HepG2 (cell line): ENCODE measurements around the gene HSD17B2. TPM values are rescaled to one million over a fixed set of nuclear protein-coding genes. Genes with fewer than 3 reads are reported as not detected.
A peak's percentile ranks its signal among the peaks of the same experiment; 100 is the strongest.

Source experiments
- ATAC-seq: fragments of 200-7000 bp; cut with Tn5 transposase; 3 replicates; pipeline ENCODE4 v1.9.1; 2020; ENCODE audit warnings: mild to moderate bottlenecking, moderate library complexity
- BruUV-seq: library from RNA; stranded (reverse); fragments of 400-500 nt; replicated peaks from 2 replicates; lab custom pipeline; 2021; lab: Mats Ljungman, UMichigan
- CTCF ChIA-PET: fragments of 300-600 bp; formaldehyde crosslinking; extraction: SDS; loops from one replicate; lab custom pipeline; 2021; ENCODE audit warnings: low total read pairs, inconsistent platforms, low intra/inter-chr PET ratio; lab: Yijun Ruan, JAX
- POLR2A ChIA-PET: fragments of 350-600 bp; sonication (Branson Sonifier 250); formaldehyde crosslinking; loops from one replicate; lab custom pipeline; 2020; ENCODE audit warnings: antibody characterized with exemption, inconsistent platforms; lab: Yijun Ruan, JAX
- DNase-seq: peaks from one replicate; pipeline ENCODE4 v3.0.0-alpha.2; 2015; ENCODE audit warnings: low spot score
- FAIRE-seq: peaks from 3 replicates; lab custom pipeline; 2011; peaks lifted over from hg19 to GRCh38; lab: Jason Lieb, UNC
- H2AFZ ChIP-seq: one replicate; pipeline ENCODE4 v1.6.1; 2011; ENCODE audit warnings: low read length, inconsistent platforms
- H3K27ac ChIP-seq: fragments of 300-600 bp; 3 replicates; pipeline ENCODE4 v1.8.0; 2011; ENCODE audit warnings: mixed run types, mild to moderate bottlenecking, mixed read lengths, low read length, inconsistent platforms; ENCODE audit not compliant: insufficient read depth; ENCODE audit errors: extremely low read length
- H3K27me3 ChIP-seq, 2 experiments: fragments of 200-600 bp in 1 of 2; 2 replicates in 1 of 2; 3 replicates in 1 of 2; pipeline versions ENCODE4 v1.6.0 to v1.8.0; 2011; ENCODE audit warnings: low read length in 2 of 2, mild to moderate bottlenecking in 2 of 2, moderate library complexity in 2 of 2, inconsistent platforms in 1 of 2; ENCODE audit not compliant: insufficient read depth in 2 of 2, control insufficient read depth in 1 of 2
- H3K36me3 ChIP-seq, 2 experiments: fragments of 200-600 bp in 1 of 2; replicated peaks in 1 of 2; 2 replicates in 1 of 2; 3 replicates in 1 of 2; pipeline versions ENCODE4 v1.5.1 to v1.8.0; 2011; ENCODE audit warnings: low read length in 2 of 2, inconsistent platforms in 1 of 2; ENCODE audit not compliant: insufficient read depth in 2 of 2, control insufficient read depth in 1 of 2
- H3K4me1 ChIP-seq: 2 replicates; pipeline ENCODE4 v1.5.1; 2012; ENCODE audit warnings: low read length, inconsistent platforms; ENCODE audit not compliant: insufficient read depth
- H3K4me2 ChIP-seq: 2 replicates; pipeline ENCODE4 v1.6.0; 2011; ENCODE audit warnings: low read depth, low read length, inconsistent platforms
- H3K4me3 ChIP-seq, 3 experiments: fragments of 200-600 bp in 1 of 3; sonication (generic), shearing (Covaris generic) in 1 of 3; replicated peaks in 1 of 3; 2 replicates each; pipeline ENCODE4 v1.5.1; 2011 to 2016; ENCODE audit warnings: low read length in 3 of 3, inconsistent platforms in 2 of 3, low read depth in 2 of 3, mild to moderate bottlenecking in 2 of 3, control low read depth in 1 of 3, mixed read lengths in 1 of 3; ENCODE audit not compliant: insufficient read depth in 1 of 3
- H3K79me2 ChIP-seq: one replicate; pipeline ENCODE4 v1.6.1; 2011; ENCODE audit warnings: low read length, inconsistent platforms; ENCODE audit not compliant: insufficient read depth
- H3K9ac ChIP-seq: 2 replicates; pipeline ENCODE4 v1.6.0; 2011; ENCODE audit warnings: mild to moderate bottlenecking, low read depth, low read length, inconsistent platforms; ENCODE audit not compliant: insufficient read depth
- H3K9me3 ChIP-seq: 2 replicates; pipeline ENCODE4 v1.5.1; 2012; ENCODE audit warnings: mild to moderate bottlenecking, low read length
- H4K20me1 ChIP-seq: 2 replicates; pipeline ENCODE4 v1.6.0; 2011; ENCODE audit warnings: inconsistent platforms, mild to moderate bottlenecking, low read length, moderate library complexity; ENCODE audit not compliant: insufficient read depth
- AGO1 ChIP-seq: fragments of 200-400 bp; formaldehyde crosslinking; IDR thresholded peaks from 2 replicates; pipeline ENCODE4 v1.6.1; 2017; ENCODE audit warnings: mild to moderate bottlenecking, low read depth, low read length, moderate library complexity; ENCODE audit not compliant: poor library complexity, severe bottlenecking
- KMT2A ChIP-seq: sonication (generic); formaldehyde crosslinking; IDR thresholded peaks from 2 replicates; pipeline ENCODE4 v1.4.0; 2020; ENCODE audit warnings: missing genetic modification reagents
- MAFF ChIP-seq: IDR thresholded peaks from 2 replicates; pipeline ENCODE4 v1.6.1; 2011; ENCODE audit warnings: low read depth, low read length, improper control_type of control experiment
- NFIB ChIP-seq: sonication (generic); formaldehyde crosslinking; IDR thresholded peaks from 2 replicates; pipeline ENCODE4 v1.9.0; 2021; ENCODE audit warnings: missing genetic modification reagents, mild to moderate bottlenecking, borderline replicate concordance
- RBM22 ChIP-seq: fragments of 200-400 bp; formaldehyde crosslinking; optimal IDR thresholded peaks from 2 replicates; pipeline ENCODE3; 2017; ENCODE audit warnings: mild to moderate bottlenecking, low read length, moderate library complexity
- SOX6 ChIP-seq, 2 experiments: fragments of 450-650 bp in 1 of 2; sonication (generic) in 1 of 2; formaldehyde crosslinking in 1 of 2; IDR thresholded peaks; 2 replicates each; pipeline versions ENCODE4 v1.4.0 to v1.6.1; 2017 to 2020; ENCODE audit warnings: antibody characterized with exemption in 1 of 2, mild to moderate bottlenecking in 1 of 2, missing genetic modification reagents in 1 of 2
- TMF1 ChIP-seq: sonication (generic); formaldehyde crosslinking; IDR thresholded peaks from 2 replicates; pipeline ENCODE4 v1.8.1; 2022; ENCODE audit warnings: low read depth, missing genetic modification reagents
- XBP1 ChIP-seq: sonication (generic); formaldehyde crosslinking; IDR thresholded peaks from 2 replicates; pipeline ENCODE4 v1.5.0; 2020; ENCODE audit warnings: missing genetic modification reagents
- ZNF430 ChIP-seq: sonication (generic); formaldehyde crosslinking; IDR thresholded peaks from 2 replicates; pipeline ENCODE4 v1.9.0; 2021; ENCODE audit warnings: mild to moderate bottlenecking, missing genetic modification reagents
- ZNF777 ChIP-seq: sonication (generic); formaldehyde crosslinking; IDR thresholded peaks from 2 replicates; pipeline ENCODE4 v1.4.0; 2020; ENCODE audit warnings: missing genetic modification reagents
- WGBS: methylation state at CpG from one replicate; pipeline ENCODE4 v1.1.6; 2017; ENCODE audit warnings: low lambda C conversion rate; 5-methylcytosine and 5-hydroxymethylcytosine counted together
- in situ Hi-C: cut with HindIII; loops from 2 replicates; pipeline ENCODE4 v1.10.0; 2017; ENCODE audit warnings: low pct_unique_long_range_greater_than_20kb; ENCODE audit not compliant: extremely low pct_ligation_motif_present
- intact Hi-C: fragments of 100-400 bp; cut with micrococcal nuclease; formaldehyde crosslinking; loops from one replicate; pipeline ENCODE4 v1.10.0; 2022; ENCODE audit not compliant: unreplicated experiment
- polyA plus RNA-seq, 8 experiments: library from polyadenylated mRNA; depleted of rRNA in 3 of 8; stranded (reverse) in 7 of 8; unstranded in 1 of 8; fragments of >200 nt; fragmentation: Illumina TruSeq in 4 of 8; extraction: Trizol in 4 of 8; gene quantifications; 2 replicates each; pipeline versions ENCODE4 v1.2.1 to v1.2.3, GENCODE V29; 2011 to 2016; ENCODE audit warnings: low read depth in 4 of 8, missing spikeins in 1 of 8, mixed read lengths in 1 of 8; ENCODE audit not compliant: insufficient read depth in 1 of 8
- total RNA-seq, 5 experiments: library from RNA; depleted of rRNA; stranded (reverse); fragments of >200 nt; fragmentation: Illumina TruSeq; extraction: Trizol; gene quantifications; 2 replicates each; pipeline ENCODE4 v1.2.3, GENCODE V29; 2016; ENCODE audit warnings: low read depth in 1 of 5
- TF ChIP-seq, protein P1 (sequence below): sonication (generic); formaldehyde crosslinking; IDR thresholded peaks from 2 replicates; pipeline ENCODE4 v1.4.0; 2020; ENCODE audit warnings: missing genetic modification reagents, borderline replicate concordance
- TF ChIP-seq, protein P2 (sequence below): sonication (generic); formaldehyde crosslinking; IDR thresholded peaks from 2 replicates; pipeline ENCODE4 v1.5.0; 2020; ENCODE audit warnings: mild to moderate bottlenecking, missing genetic modification reagents, borderline replicate concordance

HSD17B2 gene
- total and polyA plus RNA-seq, 2 of the 13 experiments (the other 11 are each of a cell fraction or from before 2014, with no cell fraction given), result 26.3 to 69.3 TPM

DNA sequence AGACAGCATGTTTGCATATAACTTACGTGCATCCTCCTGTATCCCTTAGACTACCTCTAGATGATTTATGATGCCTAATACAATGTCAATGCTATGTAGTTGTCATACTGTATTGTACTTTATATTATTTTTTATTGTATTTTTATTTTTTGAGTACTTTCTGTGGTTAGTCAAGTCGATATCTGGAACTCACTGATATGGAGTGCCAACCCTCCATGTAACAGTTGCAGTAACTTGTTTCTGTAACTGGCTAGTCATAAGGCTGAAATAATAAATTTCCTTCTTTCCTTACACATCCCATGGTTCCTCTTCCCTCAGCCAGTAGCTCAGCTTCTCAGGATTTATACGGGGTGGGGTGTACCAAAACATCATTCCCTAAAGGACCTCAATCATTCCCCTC is 111.5 kb downstream of the HSD17B2 start (continued):
- TF ChIP-seq, protein P1, sequence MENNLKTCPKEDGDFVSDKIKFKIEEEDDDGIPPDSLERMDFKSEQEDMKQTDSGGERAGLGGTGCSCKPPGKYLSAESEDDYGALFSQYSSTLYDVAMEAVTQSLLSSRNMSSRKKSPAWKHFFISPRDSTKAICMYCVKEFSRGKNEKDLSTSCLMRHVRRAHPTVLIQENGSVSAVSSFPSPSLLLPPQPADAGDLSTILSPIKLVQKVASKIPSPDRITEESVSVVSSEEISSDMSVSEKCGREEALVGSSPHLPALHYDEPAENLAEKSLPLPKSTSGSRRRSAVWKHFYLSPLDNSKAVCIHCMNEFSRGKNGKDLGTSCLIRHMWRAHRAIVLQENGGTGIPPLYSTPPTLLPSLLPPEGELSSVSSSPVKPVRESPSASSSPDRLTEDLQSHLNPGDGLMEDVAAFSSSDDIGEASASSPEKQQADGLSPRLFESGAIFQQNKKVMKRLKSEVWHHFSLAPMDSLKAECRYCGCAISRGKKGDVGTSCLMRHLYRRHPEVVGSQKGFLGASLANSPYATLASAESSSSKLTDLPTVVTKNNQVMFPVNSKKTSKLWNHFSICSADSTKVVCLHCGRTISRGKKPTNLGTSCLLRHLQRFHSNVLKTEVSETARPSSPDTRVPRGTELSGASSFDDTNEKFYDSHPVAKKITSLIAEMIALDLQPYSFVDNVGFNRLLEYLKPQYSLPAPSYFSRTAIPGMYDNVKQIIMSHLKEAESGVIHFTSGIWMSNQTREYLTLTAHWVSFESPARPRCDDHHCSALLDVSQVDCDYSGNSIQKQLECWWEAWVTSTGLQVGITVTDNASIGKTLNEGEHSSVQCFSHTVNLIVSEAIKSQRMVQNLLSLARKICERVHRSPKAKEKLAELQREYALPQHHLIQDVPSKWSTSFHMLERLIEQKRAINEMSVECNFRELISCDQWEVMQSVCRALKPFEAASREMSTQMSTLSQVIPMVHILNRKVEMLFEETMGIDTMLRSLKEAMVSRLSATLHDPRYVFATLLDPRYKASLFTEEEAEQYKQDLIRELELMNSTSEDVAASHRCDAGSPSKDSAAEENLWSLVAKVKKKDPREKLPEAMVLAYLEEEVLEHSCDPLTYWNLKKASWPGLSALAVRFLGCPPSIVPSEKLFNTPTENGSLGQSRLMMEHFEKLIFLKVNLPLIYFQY (CRISPR knock-in tag), result no peak
- TF ChIP-seq AGO1, result no peak
- TF ChIP-seq NFIB, result no peak
- TF ChIP-seq TMF1 (CRISPR knock-in tag), result no peak
- TF ChIP-seq ZNF777, result no peak
- TF ChIP-seq ZNF430 (CRISPR knock-in tag), result no peak
- no peak for TF ChIP-seq SOX6 (IDR thresholded peaks at IDR 0.05)
- no peak for TF ChIP-seq SOX6 (CRISPR knock-in tag; IDR thresholded peaks at IDR 0.05)
- TF ChIP-seq, all 625 proteins: peak for 0

DNA sequence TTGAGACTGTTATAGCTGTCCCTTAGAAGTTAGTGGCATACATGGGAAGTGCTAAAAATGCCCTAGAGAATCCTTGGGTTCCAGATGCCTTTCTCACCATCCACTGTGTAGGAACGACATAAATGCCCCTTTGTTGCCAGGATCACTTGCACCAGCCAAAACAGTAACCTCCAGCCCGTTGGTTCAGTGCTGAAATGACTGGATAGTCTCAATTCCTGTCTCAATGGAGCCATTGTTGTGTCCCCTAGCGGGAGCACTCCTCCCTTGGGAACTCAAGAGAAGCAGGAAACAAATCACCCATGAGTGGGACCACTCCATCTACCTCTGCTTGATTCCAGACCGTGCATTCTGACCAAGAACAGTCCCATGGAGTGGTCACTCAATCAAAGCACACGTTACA is 111.9 kb downstream of the HSD17B2 start:
- Histone ChIP-seq H3K9me3 (no peaks in the 10 kb centered on the region), H3K9ac (no peak overlapping the region), H3K79me2 (no peaks in the 10 kb centered on the region), H3K36me3 (peaks cover 9 to 51% of the 10 kb centered on the region in 2 experiments), H4K20me1 (no peaks in the 10 kb centered on the region), H3K4me2 (no peak overlapping the region), H3K27me3 (no peaks in the 10 kb centered on the region), H3K4me1 (no peaks in the 10 kb centered on the region), H3K27ac (no peak overlapping the region), H2AFZ (no peak overlapping the region), H3K4me3 (no peak overlapping the region)
- POLR2A ChIA-PET, result no interaction called here
- 94% methylated on average over 5 of the region's 5 CpGs for WGBS
- intact Hi-C loops, result no loop called here
- FAIRE-seq (no peak), DNase-seq (peak; percentile 19), ATAC-seq (no peak)
- CTCF ChIA-PET, result no interaction called here
- BruUV-seq, result no TSS peak
- in situ Hi-C loops, result no loop called here
- TF ChIP-seq MAFF (no peak), KMT2A (CRISPR knock-in tag) (no peak), RBM22 (peak; percentile 20), XBP1 (CRISPR knock-in tag) (no peak)
- TF ChIP-seq, protein P2, sequence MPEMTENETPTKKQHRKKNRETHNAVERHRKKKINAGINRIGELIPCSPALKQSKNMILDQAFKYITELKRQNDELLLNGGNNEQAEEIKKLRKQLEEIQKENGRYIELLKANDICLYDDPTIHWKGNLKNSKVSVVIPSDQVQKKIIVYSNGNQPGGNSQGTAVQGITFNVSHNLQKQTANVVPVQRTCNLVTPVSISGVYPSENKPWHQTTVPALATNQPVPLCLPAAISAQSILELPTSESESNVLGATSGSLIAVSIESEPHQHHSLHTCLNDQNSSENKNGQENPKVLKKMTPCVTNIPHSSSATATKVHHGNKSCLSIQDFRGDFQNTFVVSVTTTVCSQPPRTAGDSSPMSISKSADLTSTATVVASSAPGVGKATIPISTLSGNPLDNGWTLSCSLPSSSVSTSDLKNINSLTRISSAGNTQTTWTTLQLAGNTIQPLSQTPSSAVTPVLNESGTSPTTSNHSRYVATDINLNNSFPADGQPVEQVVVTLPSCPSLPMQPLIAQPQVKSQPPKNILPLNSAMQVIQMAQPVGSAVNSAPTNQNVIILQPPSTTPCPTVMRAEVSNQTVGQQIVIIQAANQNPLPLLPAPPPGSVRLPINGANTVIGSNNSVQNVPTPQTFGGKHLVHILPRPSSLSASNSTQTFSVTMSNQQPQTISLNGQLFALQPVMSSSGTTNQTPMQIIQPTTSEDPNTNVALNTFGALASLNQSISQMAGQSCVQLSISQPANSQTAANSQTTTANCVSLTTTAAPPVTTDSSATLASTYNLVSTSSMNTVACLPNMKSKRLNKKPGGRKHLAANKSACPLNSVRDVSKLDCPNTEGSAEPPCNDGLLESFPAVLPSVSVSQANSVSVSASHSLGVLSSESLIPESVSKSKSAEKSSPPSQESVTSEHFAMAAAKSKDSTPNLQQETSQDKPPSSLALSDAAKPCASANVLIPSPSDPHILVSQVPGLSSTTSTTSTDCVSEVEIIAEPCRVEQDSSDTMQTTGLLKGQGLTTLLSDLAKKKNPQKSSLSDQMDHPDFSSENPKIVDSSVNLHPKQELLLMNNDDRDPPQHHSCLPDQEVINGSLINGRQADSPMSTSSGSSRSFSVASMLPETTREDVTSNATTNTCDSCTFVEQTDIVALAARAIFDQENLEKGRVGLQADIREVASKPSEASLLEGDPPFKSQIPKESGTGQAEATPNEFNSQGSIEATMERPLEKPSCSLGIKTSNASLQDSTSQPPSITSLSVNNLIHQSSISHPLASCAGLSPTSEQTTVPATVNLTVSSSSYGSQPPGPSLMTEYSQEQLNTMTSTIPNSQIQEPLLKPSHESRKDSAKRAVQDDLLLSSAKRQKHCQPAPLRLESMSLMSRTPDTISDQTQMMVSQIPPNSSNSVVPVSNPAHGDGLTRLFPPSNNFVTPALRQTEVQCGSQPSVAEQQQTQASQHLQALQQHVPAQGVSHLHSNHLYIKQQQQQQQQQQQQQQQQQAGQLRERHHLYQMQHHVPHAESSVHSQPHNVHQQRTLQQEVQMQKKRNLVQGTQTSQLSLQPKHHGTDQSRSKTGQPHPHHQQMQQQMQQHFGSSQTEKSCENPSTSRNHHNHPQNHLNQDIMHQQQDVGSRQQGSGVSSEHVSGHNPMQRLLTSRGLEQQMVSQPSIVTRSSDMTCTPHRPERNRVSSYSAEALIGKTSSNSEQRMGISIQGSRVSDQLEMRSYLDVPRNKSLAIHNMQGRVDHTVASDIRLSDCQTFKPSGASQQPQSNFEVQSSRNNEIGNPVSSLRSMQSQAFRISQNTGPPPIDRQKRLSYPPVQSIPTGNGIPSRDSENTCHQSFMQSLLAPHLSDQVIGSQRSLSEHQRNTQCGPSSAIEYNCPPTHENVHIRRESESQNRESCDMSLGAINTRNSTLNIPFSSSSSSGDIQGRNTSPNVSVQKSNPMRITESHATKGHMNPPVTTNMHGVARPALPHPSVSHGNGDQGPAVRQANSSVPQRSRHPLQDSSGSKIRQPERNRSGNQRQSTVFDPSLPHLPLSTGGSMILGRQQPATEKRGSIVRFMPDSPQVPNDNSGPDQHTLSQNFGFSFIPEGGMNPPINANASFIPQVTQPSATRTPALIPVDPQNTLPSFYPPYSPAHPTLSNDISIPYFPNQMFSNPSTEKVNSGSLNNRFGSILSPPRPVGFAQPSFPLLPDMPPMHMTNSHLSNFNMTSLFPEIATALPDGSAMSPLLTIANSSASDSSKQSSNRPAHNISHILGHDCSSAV (CRISPR knock-in tag), result no peak
